22Rv1 (cell line): ENCODE measurements around the gene CHST4.

Experiments
- ZFX ChIP-seq: fragments of 450-650 bp; IDR thresholded peaks from 2 replicates; pipeline ENCODE4 v1.6.1; 2017; ENCODE audit warnings: antibody characterized with exemption, borderline replicate concordance
- TF ChIP-seq, protein P1 (sequence below): fragments of 450-650 bp; IDR thresholded peaks from 2 replicates; pipeline ENCODE4 v1.5.1; 2017; ENCODE audit warnings: mild to moderate bottlenecking

DNA sequence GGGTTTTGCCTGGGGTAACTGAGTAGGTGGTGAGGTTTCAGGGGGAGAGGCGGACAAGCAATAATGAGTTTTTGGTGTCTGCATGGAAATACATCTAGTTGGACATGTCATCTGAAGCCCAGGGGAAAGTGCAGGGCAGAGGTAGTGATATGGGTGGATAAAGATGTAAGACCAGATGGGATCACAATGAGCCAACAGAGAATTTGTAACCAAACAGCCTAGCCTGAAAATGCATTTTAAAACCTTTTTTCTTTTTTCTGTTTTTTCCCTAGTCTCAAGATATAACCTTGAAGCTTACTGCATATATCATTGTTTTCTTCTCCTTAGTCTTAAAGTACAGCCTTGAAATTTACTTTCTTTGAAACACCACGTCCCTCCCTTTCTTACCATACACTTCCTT, 33.4 kb upstream of the CHST4 start:
- TF ChIP-seq, protein P1, sequence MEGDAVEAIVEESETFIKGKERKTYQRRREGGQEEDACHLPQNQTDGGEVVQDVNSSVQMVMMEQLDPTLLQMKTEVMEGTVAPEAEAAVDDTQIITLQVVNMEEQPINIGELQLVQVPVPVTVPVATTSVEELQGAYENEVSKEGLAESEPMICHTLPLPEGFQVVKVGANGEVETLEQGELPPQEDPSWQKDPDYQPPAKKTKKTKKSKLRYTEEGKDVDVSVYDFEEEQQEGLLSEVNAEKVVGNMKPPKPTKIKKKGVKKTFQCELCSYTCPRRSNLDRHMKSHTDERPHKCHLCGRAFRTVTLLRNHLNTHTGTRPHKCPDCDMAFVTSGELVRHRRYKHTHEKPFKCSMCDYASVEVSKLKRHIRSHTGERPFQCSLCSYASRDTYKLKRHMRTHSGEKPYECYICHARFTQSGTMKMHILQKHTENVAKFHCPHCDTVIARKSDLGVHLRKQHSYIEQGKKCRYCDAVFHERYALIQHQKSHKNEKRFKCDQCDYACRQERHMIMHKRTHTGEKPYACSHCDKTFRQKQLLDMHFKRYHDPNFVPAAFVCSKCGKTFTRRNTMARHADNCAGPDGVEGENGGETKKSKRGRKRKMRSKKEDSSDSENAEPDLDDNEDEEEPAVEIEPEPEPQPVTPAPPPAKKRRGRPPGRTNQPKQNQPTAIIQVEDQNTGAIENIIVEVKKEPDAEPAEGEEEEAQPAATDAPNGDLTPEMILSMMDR: no peak
- TF ChIP-seq ZFX: no peak
